Urothelium cell line (cell line): ENCODE data around the gene SASH1.

Experiments
- DNase-seq: peaks from one replicate; pipeline ENCODE4 v3.0.0; 2011; ENCODE audit warnings: low spot score, mixed read lengths
- FAIRE-seq: peaks from 2 replicates; lab custom pipeline; 2011; peaks lifted over from hg19 to GRCh38; lab: Jason Lieb, UNC

The SASH1 gene

GRCh38 chr6:148455225-148455624, 112.6 kb downstream of the SASH1 start:
- no peak for FAIRE-seq
- no peak for DNase-seq

DNA sequence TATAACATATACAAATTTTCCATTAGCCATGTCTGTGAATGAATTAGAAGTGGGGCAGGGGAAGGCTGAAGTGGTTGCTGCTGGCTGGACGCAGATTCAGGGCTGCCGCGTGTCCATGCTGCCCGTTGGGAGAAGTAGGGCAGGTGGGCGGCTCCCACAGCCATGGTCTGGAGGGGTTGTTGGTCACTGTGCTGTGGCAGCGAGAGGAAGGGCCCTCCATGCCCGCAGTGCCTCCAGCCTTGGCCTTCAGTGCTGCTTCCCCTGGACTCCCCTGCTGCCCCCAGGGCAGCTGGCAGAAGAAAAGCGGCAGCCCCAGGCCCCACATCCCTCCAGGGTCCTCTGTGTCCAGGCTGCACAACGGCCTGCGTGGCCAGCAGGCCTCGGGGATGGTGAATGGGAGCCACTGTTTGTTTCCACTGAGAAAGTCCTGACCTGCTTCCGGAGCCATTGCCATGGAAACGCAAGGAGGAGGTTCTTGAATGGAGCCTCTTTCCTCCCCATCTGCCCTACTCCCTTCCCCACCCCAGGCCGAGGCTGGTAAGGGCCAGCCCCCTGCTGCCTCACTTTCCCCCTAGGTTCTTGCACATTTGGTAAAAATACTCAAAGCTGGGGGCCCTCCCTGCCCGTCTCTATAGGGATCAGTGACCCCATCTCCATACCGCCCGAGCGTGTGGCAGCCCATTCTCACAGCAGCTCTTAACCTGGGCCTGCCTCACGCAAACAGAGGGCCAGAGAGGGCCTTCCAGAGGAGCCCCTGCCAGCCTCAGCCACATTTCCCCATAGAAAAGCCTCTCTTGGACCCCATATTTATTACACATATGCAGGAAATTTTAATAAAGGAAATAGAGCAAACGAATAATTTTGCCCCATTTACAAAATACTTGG, 113.3 kb downstream of the SASH1 start:
- DNase-seq (no peak), FAIRE-seq (no peak)

- FAIRE-seq (no peak), DNase-seq (no peak)
Measured at GRCh38 chr6:148457137-148457842, 114.7 kb downstream of the SASH1 start.

- DNase-seq (no peak), FAIRE-seq (no peak)
Measured at GRCh38 chr6:148457843-148458159, 115.2 kb downstream of the SASH1 start.

GRCh38 chr6:148459238-148459637, 116.6 kb downstream of the SASH1 start:
- DNase-seq, result no peak
- FAIRE-seq, result no peak

GRCh38 chr6:148460876-148461646, 118.4 kb downstream of the SASH1 start:
- FAIRE-seq (no peak), DNase-seq (no peak)

DNA sequence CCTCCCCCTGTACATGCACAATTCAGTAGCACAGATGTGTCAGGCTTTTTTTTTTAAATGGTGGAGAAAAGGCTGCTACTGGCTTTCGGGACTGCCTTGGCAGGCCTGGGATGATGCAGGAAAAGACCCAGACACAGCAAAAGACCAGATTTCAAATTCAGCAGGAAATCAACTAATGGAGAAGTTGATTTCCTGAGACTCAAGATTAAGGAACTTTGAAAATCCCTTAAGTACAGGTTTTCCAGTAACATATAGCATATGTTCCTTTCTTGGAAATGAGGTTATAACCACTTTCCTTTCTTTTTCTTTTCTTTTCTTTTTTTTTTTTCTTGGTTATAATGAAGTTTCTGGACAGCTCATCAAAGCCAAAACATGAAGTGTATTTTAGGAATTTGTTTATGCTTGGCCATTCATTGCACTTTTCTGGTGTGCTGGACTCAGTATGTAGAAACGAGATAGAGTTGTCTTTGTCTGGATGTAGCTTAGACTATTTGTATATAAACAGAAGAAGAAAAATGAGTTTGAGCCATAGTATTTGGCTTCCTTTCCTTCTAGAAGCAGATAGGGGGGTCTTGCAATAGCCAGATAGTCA, 119.4 kb downstream of the SASH1 start:
- DNase-seq (no peak), FAIRE-seq (no peak)

GRCh38 chr6:148463671-148464070, 121.0 kb downstream of the SASH1 start:
- FAIRE-seq, result no peak

DNA sequence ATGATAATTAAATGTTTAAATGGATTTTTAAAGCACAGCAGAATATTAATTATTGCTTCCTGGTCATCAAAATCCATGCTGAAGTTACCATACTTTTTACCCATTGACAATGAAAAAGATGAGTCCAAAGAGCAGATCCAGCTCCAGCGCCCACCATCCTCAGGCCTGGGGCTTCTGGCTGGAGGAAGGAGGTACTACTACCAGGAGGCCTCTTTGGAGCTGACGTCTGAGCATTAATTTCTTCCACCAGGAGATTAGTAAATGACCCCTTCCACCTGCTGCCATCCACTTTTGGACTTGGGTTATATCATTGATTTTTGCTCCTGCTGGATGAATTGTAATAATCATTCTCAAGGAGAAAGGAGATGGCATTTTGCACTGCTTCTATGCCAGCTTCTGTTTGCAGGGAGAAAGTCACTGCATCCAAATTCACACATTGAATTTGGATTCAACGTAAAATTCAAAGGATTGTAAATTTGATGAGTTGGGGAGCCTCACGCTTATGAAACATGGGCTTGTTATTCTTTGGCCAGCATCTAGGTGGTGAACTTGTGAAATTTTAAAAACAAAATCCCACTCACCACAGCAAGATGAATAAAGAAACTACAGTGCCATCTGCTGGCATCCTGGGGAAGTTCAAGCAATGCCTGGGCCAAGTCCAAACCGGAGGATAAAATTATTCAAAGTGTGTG, 121.8 kb downstream of the SASH1 start:
- peak; percentile 67 for DNase-seq
- FAIRE-seq, result no peak

More at GRCh38 chr6:148463671-148464070, 121.0 kb downstream of the SASH1 start:
- DNase-seq, result no peak

- FAIRE-seq (no peak), DNase-seq (no peak)
Measured at GRCh38 chr6:148465011-148465335, 122.3 kb downstream of the SASH1 start.

DNA sequence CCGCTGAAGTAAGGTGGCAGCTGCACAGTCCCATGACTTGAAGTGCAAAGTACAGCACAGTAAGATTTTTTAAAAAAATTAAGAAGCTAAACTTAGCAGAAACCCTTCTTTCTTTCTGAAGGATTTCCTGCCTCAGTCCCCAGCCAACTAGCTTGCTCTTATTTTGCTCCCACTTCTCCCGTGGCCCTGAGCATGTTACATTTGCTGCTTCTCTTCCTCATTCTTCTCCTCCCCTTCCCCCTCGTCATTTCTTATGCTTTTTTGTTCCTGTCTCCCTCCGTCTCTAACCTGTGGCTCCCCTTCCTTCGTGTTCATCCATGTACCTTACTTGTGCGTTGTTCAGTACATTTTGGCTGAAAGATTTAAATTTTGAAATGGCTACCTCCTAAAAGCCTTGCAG, 123.0 kb downstream of the SASH1 start:
- no peak for DNase-seq

DNA sequence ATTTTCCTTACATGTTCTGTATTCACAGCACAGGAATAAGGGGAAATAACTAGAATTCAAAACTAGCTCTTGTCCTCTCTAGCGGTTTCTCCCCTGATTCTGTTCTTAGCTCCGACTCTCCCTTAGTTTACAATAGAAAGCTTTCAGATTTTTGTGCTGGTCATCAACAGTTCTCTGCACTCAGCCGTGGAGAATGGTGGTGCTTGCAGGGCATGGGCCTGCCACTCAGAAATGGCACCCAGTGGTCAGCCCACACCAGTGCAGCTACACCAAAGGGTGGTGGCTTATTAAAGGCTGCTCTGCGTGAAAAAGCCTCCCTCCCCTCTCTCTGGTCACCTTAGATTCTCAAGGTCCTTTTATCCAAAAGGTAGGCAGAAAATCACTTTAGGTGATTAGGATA, 123.5 kb downstream of the SASH1 start:
- no peak for FAIRE-seq
- no peak for DNase-seq

More for the DNA sequence above, 123.0 kb downstream of the SASH1 start:
- no peak for FAIRE-seq

- DNase-seq (no peak), FAIRE-seq (no peak)
Measured at GRCh38 chr6:148467926-148468325, 125.3 kb downstream of the SASH1 start.

DNA sequence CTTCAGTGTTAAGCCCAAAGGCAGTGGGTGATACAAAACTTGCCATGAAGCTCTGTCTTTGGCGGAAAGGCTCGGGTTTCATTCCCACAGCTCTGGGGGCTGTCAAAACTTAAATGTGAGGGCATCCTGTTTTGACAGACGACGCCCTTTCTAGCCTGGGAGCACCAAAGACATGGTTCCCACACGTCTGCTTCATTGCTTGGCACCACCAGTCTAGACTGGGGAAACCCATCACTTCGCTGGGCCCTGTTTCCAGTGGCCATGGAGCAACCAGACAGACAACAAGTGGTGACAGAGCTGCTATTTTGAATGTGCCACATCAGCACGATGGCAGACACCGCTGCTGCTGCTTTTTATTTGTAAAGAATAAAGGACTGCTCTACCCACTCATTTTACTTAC, 127.5 kb downstream of the SASH1 start:
- FAIRE-seq (no peak), DNase-seq (no peak)

GRCh38 chr6:148470606-148471465, 128.2 kb downstream of the SASH1 start:
- DNase-seq (no peak), FAIRE-seq (no peak)

- FAIRE-seq (no peak), DNase-seq (no peak)
Measured at GRCh38 chr6:148471624-148472159, 129.1 kb downstream of the SASH1 start.

- FAIRE-seq, result no peak
Measured at GRCh38 chr6:148472171-148473105, 129.8 kb downstream of the SASH1 start.

DNA sequence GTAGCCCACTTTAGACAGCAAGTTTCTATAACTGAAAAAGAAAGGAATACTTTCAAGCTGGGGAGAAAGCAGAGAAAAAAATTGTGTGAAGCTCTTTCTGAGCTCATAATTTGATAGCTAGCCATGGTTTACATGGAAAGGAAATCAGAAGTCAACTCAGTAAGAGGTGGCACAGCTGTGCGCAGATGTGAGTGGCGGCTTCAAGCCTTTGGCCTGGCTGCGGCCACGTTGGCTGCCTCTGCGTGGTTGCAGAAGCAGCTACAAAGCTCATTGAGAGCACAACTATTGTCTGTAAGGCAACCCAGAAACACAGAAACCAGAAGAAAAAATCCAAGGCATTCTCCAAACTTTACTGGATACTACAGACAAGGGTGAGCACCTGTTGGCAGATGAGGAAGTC, 136.9 kb downstream of the SASH1 start:
- DNase-seq (no peak), FAIRE-seq (no peak)

More at GRCh38 chr6:148472171-148473105, 129.8 kb downstream of the SASH1 start:
- no peak for DNase-seq
